NB4 (cell line): Measurements from ENCODE around the gene SGPL1.

Experiments
- CTCF ChIP-seq: IDR thresholded peaks from one replicate; pipeline ENCODE4 v1.5.1; 2012; ENCODE audit warnings: low read depth, low read length
- POLR2A ChIP-seq: IDR thresholded peaks from 2 replicates; pipeline ENCODE4 v1.6.1; 2011; ENCODE audit warnings: mild to moderate bottlenecking; ENCODE audit not compliant: insufficient read length; ENCODE audit errors: extremely low read depth

GRCh38 chr10:70838270-70838805, 22.6 kb downstream of the SGPL1 start:
- no peak for TF ChIP-seq CTCF
- TF ChIP-seq POLR2A: no peak
